Measurements from ENCODE around the gene ASTN2. TPM values are rescaled to one million over a fixed set of nuclear protein-coding genes. Genes with fewer than 3 reads are reported as not detected.

The ASTN2 gene
- polyA plus RNA-seq, 1 donor from 2014 or later, result 6.8 TPM

GRCh38 chr9:116450378-116451139 is 964.3 kb downstream of the ASTN2 start:
- Histone ChIP-seq H4K20me1 (ENCODE audit: insufficient read depth) (no peaks in the 10 kb centered on the region), H3K36me3 (ENCODE audit: insufficient read depth, low read length) (no peaks in the 10 kb centered on the region), H2AFZ (ENCODE audit: low read depth, low read length) (no peak overlapping the region), H3K27ac (ENCODE audit: low read length) (no peak overlapping the region), H3K4me3 (ENCODE audit: low read length) (no peak overlapping the region), H3K9ac (ENCODE audit: low read length) (no peak overlapping the region), H3K9me3 (ENCODE audit: low read length) (no peaks in the 10 kb centered on the region), H3K4me2 (ENCODE audit: low read length) (no peak overlapping the region), H3K9me2 (ENCODE audit: insufficient read depth, low read length) (no peaks in the 10 kb centered on the region), H3K79me2 (replicated peaks; ENCODE audit: insufficient read depth, low read length) (no peaks in the 10 kb centered on the region), H3K27me3 (ENCODE audit: insufficient read depth, low read depth, low read length) (no peaks in the 10 kb centered on the region), H3F3A (ENCODE audit: insufficient read depth, low read length, poor library complexity, severe bottlenecking) (no peaks in the 10 kb centered on the region)
- no peak for TF ChIP-seq EZH2 (IDR thresholded peaks at IDR 0.05; ENCODE audit: borderline replicate concordance, insufficient read depth, low read length, poor library complexity, severe bottlenecking)
- no peak for TF ChIP-seq REST (IDR thresholded peaks at IDR 0.05; ENCODE audit: borderline replicate concordance)
- TF ChIP-seq EP300 (conservative IDR thresholded peaks at IDR 0.05; ENCODE audit: poor library complexity, severe bottlenecking), result no peak
- no peak for TF ChIP-seq POLR2AphosphoS5 (IDR thresholded peaks at IDR 0.05)
- TF ChIP-seq TAF1 (IDR thresholded peaks at IDR 0.05; ENCODE audit: low read depth), result no peak
- TF ChIP-seq SMC3 (conservative IDR thresholded peaks at IDR 0.05; ENCODE audit: poor library complexity), result no peak
- no peak for TF ChIP-seq CTCF (IDR thresholded peaks at IDR 0.05; ENCODE audit: poor library complexity, severe bottlenecking)
- no peak for TF ChIP-seq MXI1 (conservative IDR thresholded peaks at IDR 0.05; ENCODE audit: poor library complexity, severe bottlenecking)
- TF ChIP-seq RAD21 (conservative IDR thresholded peaks at IDR 0.05), result no peak

- Histone ChIP-seq H3F3A (ENCODE audit: insufficient read depth, low read length, poor library complexity, severe bottlenecking) (no peaks in the 10 kb centered on the region), H3K36me3 (ENCODE audit: insufficient read depth, low read length) (no peaks in the 10 kb centered on the region), H4K20me1 (ENCODE audit: insufficient read depth) (no peaks in the 10 kb centered on the region), H3K9me2 (ENCODE audit: insufficient read depth, low read length) (no peaks in the 10 kb centered on the region), H3K4me2 (ENCODE audit: low read length) (no peak overlapping the region), H3K9me3 (ENCODE audit: low read length) (no peaks in the 10 kb centered on the region), H3K9ac (ENCODE audit: low read length) (no peak overlapping the region), H3K4me3 (ENCODE audit: low read length) (no peak overlapping the region), H3K27ac (ENCODE audit: low read length) (no peak overlapping the region), H2AFZ (ENCODE audit: low read depth, low read length) (no peak overlapping the region), H3K27me3 (ENCODE audit: insufficient read depth, low read depth, low read length) (no peaks in the 10 kb centered on the region), H3K79me2 (replicated peaks; ENCODE audit: insufficient read depth, low read length) (no peaks in the 10 kb centered on the region)
- TF ChIP-seq RAD21 (conservative IDR thresholded peaks at IDR 0.05), result no peak
- no peak for TF ChIP-seq MXI1 (conservative IDR thresholded peaks at IDR 0.05; ENCODE audit: poor library complexity, severe bottlenecking)
- no peak for TF ChIP-seq CTCF (IDR thresholded peaks at IDR 0.05; ENCODE audit: poor library complexity, severe bottlenecking)
- no peak for TF ChIP-seq TAF1 (IDR thresholded peaks at IDR 0.05; ENCODE audit: low read depth)
- TF ChIP-seq EZH2 (IDR thresholded peaks at IDR 0.05; ENCODE audit: borderline replicate concordance, insufficient read depth, low read length, poor library complexity, severe bottlenecking), result no peak
- no peak for TF ChIP-seq EP300 (conservative IDR thresholded peaks at IDR 0.05; ENCODE audit: poor library complexity, severe bottlenecking)
- no peak for TF ChIP-seq POLR2AphosphoS5 (IDR thresholded peaks at IDR 0.05)
- no peak for TF ChIP-seq SMC3 (conservative IDR thresholded peaks at IDR 0.05; ENCODE audit: poor library complexity)
- no peak for TF ChIP-seq REST (IDR thresholded peaks at IDR 0.05; ENCODE audit: borderline replicate concordance)
Observed at GRCh38 chr9:116449949-116450348, 964.9 kb downstream of the ASTN2 start.
